HepG2 (cell line): ENCODE measurements around the gene BLVRA. TPM values are rescaled to one million over a fixed set of nuclear protein-coding genes. Genes with fewer than 3 reads are reported as not detected.

ENCODE experiments used
- E2F5 ChIP-seq: sonication (generic); formaldehyde crosslinking; conservative IDR thresholded peaks from 2 replicates; pipeline ENCODE4 v1.4.0; 2020; ENCODE audit warnings: missing genetic modification reagents
- SAFB2 ChIP-seq: sonication (generic); formaldehyde crosslinking; IDR thresholded peaks from 2 replicates; pipeline ENCODE4 v1.5.1; 2020; ENCODE audit warnings: missing genetic modification reagents, low read depth, mild to moderate bottlenecking, borderline replicate concordance
- SNAPC4 ChIP-seq: sonication (generic); formaldehyde crosslinking; IDR thresholded peaks from 2 replicates; pipeline ENCODE4 v1.4.0; 2020; ENCODE audit warnings: mild to moderate bottlenecking, missing genetic modification reagents
- THYN1 ChIP-seq: sonication (generic); formaldehyde crosslinking; IDR thresholded peaks from 2 replicates; pipeline ENCODE4 v1.8.1; 2023; ENCODE audit warnings: low read depth, mild to moderate bottlenecking, moderate library complexity, missing genetic modification reagents, borderline replicate concordance
- ZNF235 ChIP-seq: sonication (generic); formaldehyde crosslinking; IDR thresholded peaks from 2 replicates; pipeline ENCODE4 v1.8.1; 2023; ENCODE audit warnings: mild to moderate bottlenecking, missing genetic modification reagents, borderline replicate concordance
- polyA plus RNA-seq, 8 experiments: library from polyadenylated mRNA; depleted of rRNA in 3 of 8; stranded (reverse) in 7 of 8; unstranded in 1 of 8; fragments of >200 nt; fragmentation: Illumina TruSeq in 4 of 8; extraction: Trizol in 4 of 8; gene quantifications; 2 replicates each; pipeline versions ENCODE4 v1.2.1 to v1.2.3, GENCODE V29; 2011 to 2016; ENCODE audit warnings: low read depth in 4 of 8, missing spikeins in 1 of 8, mixed read lengths in 1 of 8; ENCODE audit not compliant: insufficient read depth in 1 of 8
- total RNA-seq, 5 experiments: library from RNA; depleted of rRNA; stranded (reverse); fragments of >200 nt; fragmentation: Illumina TruSeq; extraction: Trizol; gene quantifications; 2 replicates each; pipeline ENCODE4 v1.2.3, GENCODE V29; 2016; ENCODE audit warnings: low read depth in 1 of 5

BLVRA gene
- total and polyA plus RNA-seq, 2 of the 13 experiments (the other 11 are each of a cell fraction or from before 2014, with no cell fraction given) = 39.2 to 64.2 TPM

- no peak for TF ChIP-seq SNAPC4
- TF ChIP-seq E2F5 = no peak
- TF ChIP-seq SAFB2 = no peak
- no peak for TF ChIP-seq THYN1 (CRISPR knock-in tag)
- TF ChIP-seq ZNF235 (CRISPR knock-in tag) = no peak
- TF ChIP-seq, all 625 proteins: peak for 0
These were observed 49.9 kb downstream of the BLVRA start (continued) for GRCh38 chr7:43808410-43808809.
